Endothelial cell of umbilical vein (primary cell): ENCODE results near the gene CARMIL1.

Source experiments
- CTCF ChIP-seq, 2 donors: IDR thresholded peaks; 1 replicate in 1 of 2; 2 replicates in 1 of 2; pipeline ENCODE4 v1.5.1; 2011; ENCODE audit warnings: low read length in 2 of 2, mild to moderate bottlenecking in 2 of 2, moderate library complexity in 2 of 2, control low read depth in 1 of 2, inconsistent platforms in 1 of 2, low read depth in 1 of 2; ENCODE audit not compliant: insufficient read depth in 1 of 2; ENCODE audit errors: extremely low read depth in 1 of 2
- MYC ChIP-seq: IDR thresholded peaks from one replicate; pipeline ENCODE4 v1.6.1; 2011; ENCODE audit warnings: mild to moderate bottlenecking, low read depth, low read length
- POLR2A ChIP-seq: IDR thresholded peaks from 2 replicates; pipeline ENCODE4 v1.6.1; 2012; ENCODE audit warnings: low read depth, mild to moderate bottlenecking, control low read depth, low read length

DNA sequence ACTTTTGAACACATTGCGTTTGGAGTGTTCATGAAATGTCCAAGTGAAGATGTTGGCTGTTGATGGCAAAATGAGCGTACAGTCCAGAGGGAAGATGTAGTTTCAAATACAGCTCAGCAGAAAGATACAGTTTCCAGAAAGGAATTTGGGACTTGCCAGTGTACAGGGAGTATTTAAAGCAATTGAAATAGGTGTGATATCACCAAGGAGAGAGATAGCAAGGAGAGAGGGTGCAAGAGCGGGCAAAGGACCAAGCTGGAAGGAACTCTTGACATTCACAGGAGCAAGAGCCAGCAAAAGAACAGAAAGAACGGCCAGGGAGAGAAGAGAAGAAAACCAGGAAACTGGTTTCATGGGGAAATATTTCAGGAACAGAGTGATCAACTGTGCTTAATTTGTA is 47.8 kb downstream of the CARMIL1 start:
- TF ChIP-seq CTCF (IDR thresholded peaks at IDR 0.05; ENCODE audit: extremely low read depth in 1 of 2, insufficient read depth in 1 of 2, low read depth in 1 of 2, low read length in 2 of 2) (no peak), MYC (no peak), POLR2A (no peak)
